Fibroblast of lung (primary cell): Measurements from ENCODE around the gene PPA1. TPM values are rescaled to one million over a fixed set of nuclear protein-coding genes. Genes with fewer than 3 reads are reported as not detected.

Source experiments
- DNase-seq, 2 donors: peaks; one replicate each; pipeline versions ENCODE4 v3.0.0 to v3.0.0-alpha.2; 2010; ENCODE audit warnings: low read depth in 2 of 2
- H2AFZ ChIP-seq: 2 replicates; pipeline ENCODE4 v1.5.1; 2012; ENCODE audit warnings: low read length, control low read depth, inconsistent platforms
- H3K27ac ChIP-seq: 2 replicates; pipeline ENCODE4 v1.5.1; 2011; ENCODE audit warnings: low read length, control low read depth; ENCODE audit not compliant: insufficient read depth
- H3K27me3 ChIP-seq: 2 replicates; pipeline ENCODE4 v1.5.1; 2011; ENCODE audit warnings: mild to moderate bottlenecking, low read length; ENCODE audit not compliant: control insufficient read depth, insufficient read depth
- H3K36me3 ChIP-seq: 2 replicates; pipeline ENCODE4 v1.5.1; 2011; ENCODE audit warnings: low read length; ENCODE audit not compliant: control insufficient read depth, insufficient read depth
- H3K4me1 ChIP-seq: 2 replicates; pipeline ENCODE4 v1.5.1; 2011; ENCODE audit warnings: low read length; ENCODE audit not compliant: control insufficient read depth, insufficient read depth; ENCODE audit errors: extremely low read depth
- H3K4me2 ChIP-seq: 2 replicates; pipeline ENCODE4 v1.5.1; 2011; ENCODE audit warnings: low read length, control low read depth; ENCODE audit not compliant: insufficient read depth; ENCODE audit errors: extremely low read depth
- H3K4me3 ChIP-seq, 4 experiments: fragments of 200-600 bp in 1 of 4; sonication (generic) in 1 of 4; replicated peaks in 1 of 4; 2 replicates each; pipeline ENCODE4 v1.5.1; 2011 to 2016; ENCODE audit warnings: low read length in 4 of 4, low read depth in 3 of 4, mild to moderate bottlenecking in 3 of 4, control low read depth in 2 of 4, inconsistent platforms in 1 of 4, mixed read lengths in 1 of 4; ENCODE audit not compliant: insufficient read depth in 1 of 4; ENCODE audit errors: control extremely low read depth in 1 of 4
- H3K79me2 ChIP-seq: 2 replicates; pipeline ENCODE4 v1.5.1; 2012; ENCODE audit warnings: mild to moderate bottlenecking, low read length, inconsistent platforms; ENCODE audit not compliant: control insufficient read depth, insufficient read depth
- H3K9ac ChIP-seq: 2 replicates; pipeline ENCODE4 v1.5.1; 2011; ENCODE audit warnings: mild to moderate bottlenecking, low read length, control low read depth; ENCODE audit not compliant: insufficient read depth
- H3K9me3 ChIP-seq: 2 replicates; pipeline ENCODE4 v1.5.1; 2012; ENCODE audit warnings: low read depth, low read length; ENCODE audit not compliant: control insufficient read depth, insufficient read depth
- H4K20me1 ChIP-seq: 2 replicates; pipeline ENCODE4 v1.5.1; 2011; ENCODE audit warnings: low read length; ENCODE audit not compliant: control insufficient read depth, insufficient read depth; ENCODE audit errors: extremely low read depth
- CTCF ChIP-seq, 2 donors: IDR thresholded peaks in 1 of 2; conservative IDR thresholded peaks in 1 of 2; 1 replicate in 1 of 2; 2 replicates in 1 of 2; pipeline ENCODE4 v1.5.1; 2011 to 2012; ENCODE audit warnings: low read length in 2 of 2, control low read depth in 1 of 2, inconsistent platforms in 1 of 2, low read depth in 1 of 2, mild to moderate bottlenecking in 1 of 2
- EZH2 ChIP-seq: IDR thresholded peaks from 2 replicates; pipeline ENCODE4 v1.5.1; 2012; ENCODE audit warnings: low read length, control low read depth, mild to moderate bottlenecking; ENCODE audit errors: missing control alignments
- polyA plus RNA-seq, 2 donors: library from polyadenylated mRNA; depleted of rRNA in 1 of 2; stranded (reverse) in 1 of 2; unstranded in 1 of 2; fragments of >200 nt; gene quantifications; 2 replicates each; pipeline ENCODE4 v1.2.1, GENCODE V29; 2011 to 2012; ENCODE audit warnings: missing spikeins in 1 of 2
- total RNA-seq: library from RNA; depleted of rRNA; stranded (reverse); fragments of >200 nt; gene quantifications from 2 replicates; pipeline ENCODE4 v1.2.1, GENCODE V29; 2014

The PPA1 gene
- total and polyA plus RNA-seq, 2 donors (not counting 1 experiment from before 2014, with no cell fraction given), result 167 to 287 TPM

GRCh38 chr10:70163448-70163847 lies 69.8 kb downstream of the PPA1 start:
- Histone ChIP-seq H3K27me3 (no peaks in the 10 kb centered on the region), H3K9ac (no peak overlapping the region), H2AFZ (no peak overlapping the region), H4K20me1 (peaks cover 9% of the 10 kb centered on the region), H3K36me3 (peaks cover 2% of the 10 kb centered on the region), H3K27ac (no peak overlapping the region), H3K4me3 (no peak overlapping the region), H3K79me2 (peaks cover 91% of the 10 kb centered on the region), H3K9me3 (no peaks in the 10 kb centered on the region), H3K4me1 (no peaks in the 10 kb centered on the region), H3K4me2 (no peak overlapping the region)
- TF ChIP-seq EZH2, result no peak
- TF ChIP-seq CTCF (conservative IDR thresholded peaks at IDR 0.05 in 1 of 2, IDR thresholded peaks at IDR 0.05 in 1 of 2; ENCODE audit: low read depth in 1 of 2, low read length in 2 of 2), result no peak
- DNase-seq, result no peak

DNA sequence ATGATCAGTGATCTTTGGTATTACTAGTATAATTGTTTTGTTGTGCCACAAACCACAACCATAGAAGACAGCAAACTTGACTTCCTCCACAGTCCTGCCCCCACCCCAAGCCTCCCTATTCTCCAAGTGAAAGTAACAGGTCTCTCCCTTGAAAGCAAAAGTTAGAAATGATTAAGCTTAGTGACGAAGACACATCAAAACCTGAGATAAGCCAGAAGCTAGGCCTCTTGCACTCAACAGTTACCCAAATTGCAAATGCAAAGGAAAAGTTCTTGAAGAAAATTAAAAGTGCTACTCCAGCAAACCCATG lies 70.4 kb downstream of the PPA1 start:
- H3K9ac ChIP-seq, result no peak overlapping the region
- H3K27me3 ChIP-seq, result no peaks in the 10 kb centered on the region
- no peaks in the 10 kb centered on the region for H3K9me3 ChIP-seq
- H3K4me3 ChIP-seq, result no peak overlapping the region
- H3K36me3 ChIP-seq, result peaks cover 2% of the 10 kb centered on the region
- TF ChIP-seq CTCF (conservative IDR thresholded peaks at IDR 0.05 in 1 of 2, IDR thresholded peaks at IDR 0.05 in 1 of 2; ENCODE audit: low read depth in 1 of 2, low read length in 2 of 2) (no peak), EZH2 (no peak)
- H2AFZ ChIP-seq, result no peak overlapping the region
- no peak for DNase-seq
- peaks cover 9% of the 10 kb centered on the region for H4K20me1 ChIP-seq
- H3K4me2 ChIP-seq, result no peak overlapping the region
- H3K4me1 ChIP-seq, result no peaks in the 10 kb centered on the region
- no peak overlapping the region for H3K27ac ChIP-seq
- peaks cover 87% of the 10 kb centered on the region for H3K79me2 ChIP-seq

DNA sequence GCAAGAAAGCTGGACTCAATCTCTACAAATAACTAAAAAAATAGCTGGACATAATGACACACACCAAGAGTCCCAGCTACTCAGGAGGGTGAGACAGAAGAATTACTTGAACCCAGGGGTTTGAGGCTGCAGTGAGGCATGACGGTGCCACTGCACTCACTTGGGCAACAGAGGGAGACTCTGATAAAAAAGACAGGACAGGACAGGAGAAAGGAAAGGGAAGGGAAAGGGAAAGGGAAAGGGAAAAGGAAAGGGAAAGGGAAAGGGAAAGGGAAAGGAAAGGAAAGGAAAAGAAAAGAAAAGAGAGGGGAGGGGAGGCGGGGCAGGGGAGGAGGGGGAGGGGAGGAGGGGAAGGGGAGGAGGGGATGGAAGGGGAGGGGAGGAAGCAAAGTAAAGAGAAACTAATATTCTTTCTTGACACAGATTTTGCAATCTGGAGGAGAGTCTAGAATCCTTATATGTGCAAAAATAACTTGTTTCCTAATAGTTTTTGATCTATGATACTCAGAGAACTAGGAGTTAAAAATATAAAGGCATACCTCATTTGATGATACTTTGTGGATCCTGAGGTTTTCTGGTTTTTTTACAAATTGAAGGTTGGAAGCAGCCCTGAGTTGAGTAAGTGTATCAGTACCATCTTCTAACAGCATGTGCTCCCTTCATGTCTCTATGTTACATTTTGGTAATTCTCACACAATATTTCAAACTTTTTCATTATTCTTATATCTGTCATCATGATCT lies 70.9 kb downstream of the PPA1 start:
- Histone ChIP-seq H4K20me1 (peaks cover 9% of the 10 kb centered on the region), H2AFZ (no peak overlapping the region), H3K36me3 (peaks cover 2% of the 10 kb centered on the region), H3K9ac (no peak overlapping the region), H3K4me3 (no peak overlapping the region), H3K4me1 (no peaks in the 10 kb centered on the region), H3K27ac (no peak overlapping the region), H3K9me3 (no peaks in the 10 kb centered on the region), H3K27me3 (no peaks in the 10 kb centered on the region), H3K4me2 (no peak overlapping the region), H3K79me2 (peaks cover 82% of the 10 kb centered on the region)
- peak in 1 of 2 donors; percentile 15 for DNase-seq
- no peak for TF ChIP-seq EZH2
- TF ChIP-seq CTCF (conservative IDR thresholded peaks at IDR 0.05 in 1 of 2, IDR thresholded peaks at IDR 0.05 in 1 of 2; ENCODE audit: low read depth in 1 of 2, low read length in 2 of 2), result no peak
